Limb (tissue), 2 donors: ENCODE measurements around the gene NKAIN2.
"Not testable (repeated sequence)": the region's sequence is repeated elsewhere in the genome, so short reads cannot be mapped to it uniquely, and the experiment has no call there.

ENCODE experiments used
- DNase-seq, 2 donors: peaks; one replicate each; pipeline ENCODE4 v3.0.0-alpha.2; 2016; ENCODE audit errors: extremely low spot score in 2 of 2

The NKAIN2 gene

DNA sequence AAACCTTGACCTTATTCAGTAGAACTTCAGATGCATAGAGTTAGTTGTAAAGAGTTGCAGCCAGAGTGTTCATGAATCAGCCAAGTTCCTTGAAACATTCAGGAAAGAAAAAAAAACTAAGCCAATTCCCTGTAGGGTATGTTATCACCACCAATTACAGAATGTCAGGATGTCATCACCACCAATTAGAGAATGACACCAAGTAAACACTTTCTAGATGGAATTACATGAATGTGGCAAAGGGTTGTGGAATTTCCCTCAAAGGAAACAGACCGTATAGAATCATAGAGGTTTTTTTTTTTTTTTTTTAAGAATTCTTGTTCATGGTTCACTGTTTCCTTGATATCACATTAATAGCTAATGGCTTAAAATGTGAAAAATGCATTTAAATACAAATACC lies 686.5 kb downstream of the NKAIN2 start:
- no peak for DNase-seq

- DNase-seq: no peak
Measured at GRCh38 chr6:124493259-124493658, 689.6 kb downstream of the NKAIN2 start.

DNA sequence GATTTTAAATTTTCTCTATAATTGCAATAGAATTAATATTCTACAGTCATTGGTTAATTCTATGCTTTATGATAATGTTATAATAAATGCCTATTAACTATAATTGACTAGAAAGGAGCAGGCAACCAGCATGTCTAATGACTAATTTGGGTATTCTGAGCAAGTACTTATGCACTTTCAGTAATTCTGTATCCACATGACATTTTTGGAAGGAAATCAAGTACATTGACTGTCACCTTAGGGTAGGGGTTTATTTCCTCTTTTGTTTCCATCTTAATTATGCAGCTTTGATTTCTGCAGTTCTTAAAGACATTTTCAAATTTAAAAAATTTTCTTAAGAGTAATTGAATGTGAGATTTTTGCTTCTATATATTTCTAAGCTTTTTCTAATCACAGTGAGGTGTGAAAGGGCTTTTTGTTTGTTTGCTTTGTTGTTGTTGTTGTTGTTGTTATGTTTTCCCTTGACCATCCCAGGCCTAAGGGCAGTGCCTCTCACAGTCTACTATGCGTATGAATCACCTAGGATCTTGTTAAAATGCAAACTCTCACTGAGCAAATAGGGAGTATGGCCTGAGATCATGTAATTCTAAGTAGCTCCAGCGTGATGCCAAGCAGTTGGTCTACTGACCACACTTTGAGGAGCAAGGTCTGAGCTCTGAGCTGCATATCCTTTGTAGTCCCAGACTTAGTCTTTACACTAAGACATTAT lies 691.4 kb downstream of the NKAIN2 start:
- no peak for DNase-seq

DNA sequence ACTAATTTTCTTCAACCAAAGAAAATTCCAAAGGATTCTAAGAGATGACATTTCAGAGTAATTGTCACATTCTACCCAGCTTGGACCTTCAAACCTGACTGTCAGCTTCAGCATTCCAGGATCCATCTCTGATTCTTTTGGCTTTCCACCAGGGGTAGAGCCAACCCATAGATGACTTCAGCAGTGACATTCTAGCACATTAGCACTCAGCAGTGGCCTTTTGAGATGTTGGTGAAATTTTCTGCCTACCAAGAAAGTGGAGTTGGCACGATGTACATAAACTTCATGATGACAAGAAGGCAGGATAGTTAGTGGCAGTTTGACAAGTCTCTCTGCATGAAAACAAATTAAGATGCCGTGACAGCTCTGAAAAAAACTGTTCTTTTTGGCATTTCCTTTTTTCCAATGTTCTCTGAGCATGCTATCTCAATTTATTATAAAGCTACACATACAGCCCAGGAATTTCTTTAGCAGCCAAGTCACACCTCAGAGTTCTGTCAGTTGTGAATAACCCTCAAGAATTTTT lies 692.1 kb downstream of the NKAIN2 start:
- no peak for DNase-seq

DNA sequence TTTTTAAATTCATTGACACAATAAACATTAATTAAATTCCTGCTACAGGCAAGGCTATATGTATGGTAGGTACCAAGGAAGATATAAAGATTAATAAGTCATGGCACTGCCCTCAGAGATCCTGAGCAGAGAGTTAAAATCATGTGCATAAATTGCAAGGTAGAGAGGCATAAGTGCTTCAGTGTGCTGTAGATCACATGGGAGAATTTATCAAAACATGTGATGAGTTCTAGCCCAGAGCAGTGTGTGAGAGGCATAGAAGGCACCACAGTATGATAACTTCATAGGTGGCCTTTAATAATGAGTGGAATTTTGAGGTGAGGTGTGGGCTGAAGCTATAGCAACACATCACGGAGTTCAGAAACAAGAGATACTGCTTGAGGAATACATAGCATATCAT lies 692.7 kb downstream of the NKAIN2 start:
- DNase-seq: no peak

GRCh38 chr6:124512431-124512830 lies 708.8 kb downstream of the NKAIN2 start:
- DNase-seq: no peak

DNA sequence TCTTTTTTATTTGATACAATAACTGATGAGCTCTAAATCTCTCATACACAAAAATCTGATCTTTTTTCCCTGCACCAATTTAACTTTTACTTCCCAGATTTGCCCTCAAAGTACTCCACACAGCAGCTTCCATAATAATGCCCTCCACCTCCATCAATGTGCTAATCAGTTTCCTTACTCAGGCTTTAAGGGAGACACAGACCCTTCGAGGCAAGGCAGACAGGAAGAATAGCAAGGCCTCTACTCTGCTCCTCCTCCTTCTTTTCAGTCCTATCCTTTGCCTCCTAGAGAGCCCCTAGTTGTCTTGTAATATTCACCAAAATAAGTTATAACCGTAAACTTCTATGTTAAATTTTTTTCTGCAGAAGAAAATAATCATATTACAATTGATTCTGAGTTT lies 713.7 kb downstream of the NKAIN2 start:
- DNase-seq: no peak

- DNase-seq: no peak
Measured at GRCh38 chr6:124520514-124520913, 716.8 kb downstream of the NKAIN2 start.

GRCh38 chr6:124522335-124522734 lies 718.7 kb downstream of the NKAIN2 start:
- no peak for DNase-seq

DNA sequence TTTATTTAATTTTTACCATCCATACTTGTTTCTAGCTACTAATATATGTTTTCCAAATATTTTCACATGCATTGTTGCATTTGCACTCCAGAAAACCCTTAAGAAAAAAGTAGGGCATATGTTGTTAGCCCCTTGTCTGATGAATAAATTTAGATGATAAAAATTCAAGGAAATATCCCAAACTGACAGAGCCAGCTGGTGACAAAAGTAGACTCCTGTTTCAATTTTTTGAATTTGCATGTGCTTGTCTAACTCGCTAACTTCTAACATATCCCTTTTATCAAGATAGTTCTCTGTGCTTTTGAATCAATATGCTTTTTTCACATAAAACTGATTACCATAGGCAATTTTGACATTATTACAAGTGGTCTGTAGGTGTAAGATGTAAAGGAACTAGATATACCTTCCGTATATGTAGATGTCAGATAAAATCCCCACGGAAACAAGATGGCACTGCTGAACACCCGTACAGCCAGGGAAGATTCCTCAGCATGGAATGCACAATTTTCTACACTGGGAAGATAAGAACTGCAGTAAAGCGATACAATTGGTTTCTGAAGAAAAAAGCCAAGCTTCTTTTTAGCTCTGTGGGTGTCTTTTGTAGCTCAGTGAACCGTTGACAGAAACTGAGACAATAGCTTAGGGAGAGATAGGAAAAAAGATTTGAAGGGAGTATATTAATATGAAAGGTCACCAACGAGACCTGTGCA lies 721.0 kb downstream of the NKAIN2 start:
- no peak for DNase-seq

GRCh38 chr6:124530926-124531325 lies 727.3 kb downstream of the NKAIN2 start:
- no peak for DNase-seq

DNA sequence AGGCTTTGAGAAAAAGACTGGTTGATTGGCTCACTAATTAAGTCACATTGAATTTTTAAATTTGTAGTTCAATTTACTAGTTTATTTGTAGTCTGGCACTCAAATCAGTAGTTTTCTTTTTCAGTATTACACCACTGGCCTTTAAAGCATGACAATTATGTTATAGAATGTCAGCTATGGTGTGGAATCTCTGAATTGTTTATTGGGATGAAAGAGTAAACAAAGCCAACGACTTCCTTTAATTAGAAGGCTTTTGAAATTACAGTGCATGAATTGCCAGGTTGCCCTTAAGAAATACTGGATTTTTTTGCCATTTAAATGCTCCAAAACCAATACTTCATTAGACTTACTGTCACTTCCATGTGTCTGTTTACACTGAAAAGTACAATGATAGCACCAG lies 731.6 kb downstream of the NKAIN2 start:
- no peak for DNase-seq

DNA sequence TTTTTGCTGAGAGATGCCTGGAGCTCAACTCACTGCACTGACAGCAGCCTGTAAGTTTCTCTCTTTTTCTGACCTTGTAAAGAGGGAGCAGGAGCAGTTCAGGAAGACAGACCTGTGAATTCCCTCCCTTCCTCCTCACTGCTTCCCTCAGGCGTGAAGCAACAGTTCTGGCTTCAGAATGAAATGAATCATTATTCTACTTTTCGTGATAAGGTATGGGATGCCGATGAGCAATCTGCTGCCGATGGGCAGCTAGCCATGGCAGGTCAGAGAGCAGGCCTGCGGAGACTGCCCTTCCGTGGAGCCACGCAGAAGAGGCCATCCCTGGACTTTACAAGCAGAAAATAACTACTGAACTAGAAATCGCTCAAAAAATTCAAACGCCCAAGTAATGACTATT lies 732.1 kb downstream of the NKAIN2 start:
- DNase-seq: no peak

DNA sequence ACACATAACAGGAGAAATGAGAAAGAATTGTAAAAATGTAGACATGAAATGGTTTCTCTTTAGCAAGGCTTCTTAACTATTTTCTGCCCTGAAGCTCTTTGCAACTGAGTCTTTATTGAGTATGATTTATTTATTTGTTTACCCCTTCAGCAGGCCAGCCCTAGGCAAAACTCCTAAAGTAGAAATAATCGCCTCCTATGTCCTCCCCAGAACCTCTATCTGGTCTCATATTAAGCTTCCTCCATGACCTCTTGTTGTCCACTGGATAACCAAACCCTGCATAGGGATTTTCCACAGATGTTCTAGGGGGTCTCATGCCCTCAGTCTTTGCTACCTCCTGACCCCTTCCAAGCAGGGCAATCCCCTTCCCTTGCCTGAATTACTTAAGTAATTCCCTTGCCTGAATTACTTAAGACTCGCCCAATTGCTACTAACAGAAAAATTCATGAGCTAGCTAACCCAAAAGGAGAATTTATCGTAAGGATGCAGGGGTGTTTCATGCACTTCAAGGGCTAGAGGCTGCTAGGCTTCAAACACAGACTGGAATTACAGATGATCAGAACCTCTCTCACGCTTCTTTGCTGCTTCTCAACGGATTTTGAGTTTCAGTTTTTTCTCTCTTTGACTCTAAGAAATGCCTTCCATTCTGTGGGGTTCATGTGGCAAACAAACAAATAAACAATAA lies 732.6 kb downstream of the NKAIN2 start:
- DNase-seq: no peak

DNA sequence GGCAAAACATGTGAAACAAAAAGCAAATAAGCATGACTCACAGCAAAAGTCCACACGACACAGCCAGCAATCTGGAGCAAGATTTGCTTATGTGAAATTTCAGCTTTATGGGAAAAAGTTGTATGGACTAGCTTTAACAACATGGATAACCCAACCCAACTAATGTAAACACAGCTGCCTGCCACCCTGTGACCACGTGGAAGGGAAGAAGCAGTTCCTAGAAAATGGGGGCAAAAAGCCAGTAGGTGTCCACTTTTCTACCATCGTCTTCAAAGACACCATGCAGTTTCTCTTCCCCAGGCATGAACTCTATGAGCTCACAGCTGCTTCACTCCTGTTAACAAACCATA lies 733.2 kb downstream of the NKAIN2 start:
- no peak for DNase-seq

DNA sequence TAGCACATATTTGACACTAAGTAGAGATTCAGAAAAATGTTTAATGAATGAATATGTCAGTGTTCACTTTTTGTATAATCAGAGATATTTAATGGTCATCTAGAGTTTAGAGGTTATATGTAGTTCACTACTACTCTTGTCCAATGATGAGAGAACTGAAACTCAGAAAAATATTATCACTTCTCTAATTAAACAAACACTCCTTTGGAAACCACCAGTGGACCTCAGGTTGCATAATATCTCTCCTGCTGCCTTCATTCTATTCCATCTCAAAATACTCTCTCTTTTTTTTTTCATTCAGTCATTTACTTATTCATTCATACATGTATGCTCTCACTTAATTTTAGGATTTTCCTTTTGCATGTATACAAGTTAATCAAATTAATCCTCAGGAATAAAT lies 735.4 kb downstream of the NKAIN2 start:
- DNase-seq: no peak

- no peak for DNase-seq
Measured at GRCh38 chr6:124541573-124541972, 737.9 kb downstream of the NKAIN2 start.

- no peak for DNase-seq
Measured at GRCh38 chr6:124546601-124547000, 742.9 kb downstream of the NKAIN2 start.

DNA sequence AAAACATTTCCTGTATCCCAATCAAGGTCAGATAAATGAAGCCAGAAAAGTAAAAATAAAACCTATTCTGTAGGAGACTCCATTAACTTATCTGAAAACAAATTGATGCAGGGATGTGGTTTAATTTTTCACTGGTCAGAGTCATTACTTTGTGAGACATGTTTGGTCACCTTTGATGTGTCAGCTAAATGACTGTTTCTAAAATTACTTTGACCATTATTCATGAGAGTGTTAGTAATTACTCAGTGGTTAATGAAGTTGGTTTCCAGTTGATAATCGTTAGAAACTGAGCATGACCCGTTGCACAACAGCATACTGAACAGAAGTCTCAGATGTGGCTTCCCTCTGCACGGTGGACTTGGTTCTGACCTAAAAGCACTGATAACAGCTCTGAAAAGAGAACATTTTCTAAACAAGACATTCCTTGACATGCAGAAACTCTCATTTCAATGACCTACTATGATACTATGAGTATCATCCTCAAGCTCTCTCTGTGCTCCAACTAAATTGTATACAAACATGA lies 748.1 kb downstream of the NKAIN2 start:
- no peak for DNase-seq

GRCh38 chr6:124557873-124558272 lies 754.2 kb downstream of the NKAIN2 start:
- no peak for DNase-seq

GRCh38 chr6:124560078-124560477 lies 756.4 kb downstream of the NKAIN2 start:
- not testable (repeated sequence) for DNase-seq

GRCh38 chr6:124560873-124561567 lies 757.4 kb downstream of the NKAIN2 start:
- DNase-seq: no peak
